ENCODE results near the gene RGS9.
"Not testable (repeated sequence)": the region's sequence is repeated elsewhere in the genome, so short reads cannot be mapped to it uniquely, and the experiment has no call there.

Gene RGS9

GRCh38 chr17:65156185-65156834 is 19.1 kb downstream of the RGS9 start:
- DNase-seq (ENCODE audit: low read depth in 3 of 3), result no peak

GRCh38 chr17:65156835-65157565 is 19.8 kb downstream of the RGS9 start:
- DNase-seq (ENCODE audit: low read depth in 3 of 3), result no peak

DNA sequence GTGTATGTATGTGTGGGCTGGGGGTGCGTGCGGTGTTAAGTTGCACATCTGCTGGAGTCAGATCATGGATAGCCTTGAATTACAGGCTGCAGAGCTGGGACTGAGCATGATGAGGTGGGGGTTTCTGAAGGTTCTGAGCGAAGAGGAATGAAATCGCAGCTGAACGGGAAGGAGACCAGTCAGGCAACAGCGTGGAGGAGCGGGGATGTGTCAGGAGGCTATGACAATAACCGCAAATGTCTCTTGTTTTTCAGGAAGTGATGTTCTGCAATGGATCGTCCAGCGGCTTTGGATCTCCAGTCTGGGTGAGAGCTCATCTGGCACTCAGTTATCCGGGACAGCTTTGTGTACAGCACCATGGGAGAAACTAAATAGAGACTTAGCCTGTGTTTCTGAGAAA is 20.9 kb downstream of the RGS9 start:
- no peak for DNase-seq (ENCODE audit: low read depth in 3 of 3)

GRCh38 chr17:65158622-65159021 is 21.5 kb downstream of the RGS9 start:
- DNase-seq (ENCODE audit: low read depth in 3 of 3), result no peak

DNA sequence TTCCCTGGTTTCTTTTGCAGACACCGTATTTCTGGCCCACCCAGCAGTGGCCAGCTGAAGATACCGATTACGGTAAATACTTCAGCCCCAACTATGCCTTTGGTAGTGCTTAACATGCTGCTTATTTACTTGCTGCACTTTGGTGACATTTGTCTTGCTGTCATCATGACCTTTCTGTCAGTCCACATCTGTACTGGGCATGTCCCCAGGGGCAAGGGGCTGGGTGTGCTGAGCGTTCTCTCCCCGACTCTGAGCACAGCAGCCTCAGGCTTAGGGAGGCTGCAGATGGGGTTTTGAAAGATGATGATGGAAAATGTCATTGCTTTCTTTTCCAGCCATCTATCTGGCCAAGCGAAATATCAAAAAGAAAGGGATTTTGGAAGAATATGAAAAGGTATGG is 23.3 kb downstream of the RGS9 start:
- no peak for DNase-seq (ENCODE audit: low read depth in 3 of 3)

GRCh38 chr17:65163990-65164495 is 26.9 kb downstream of the RGS9 start:
- DNase-seq (ENCODE audit: low read depth in 3 of 3), result peak; percentile 14 to 48 (median 40)

DNA sequence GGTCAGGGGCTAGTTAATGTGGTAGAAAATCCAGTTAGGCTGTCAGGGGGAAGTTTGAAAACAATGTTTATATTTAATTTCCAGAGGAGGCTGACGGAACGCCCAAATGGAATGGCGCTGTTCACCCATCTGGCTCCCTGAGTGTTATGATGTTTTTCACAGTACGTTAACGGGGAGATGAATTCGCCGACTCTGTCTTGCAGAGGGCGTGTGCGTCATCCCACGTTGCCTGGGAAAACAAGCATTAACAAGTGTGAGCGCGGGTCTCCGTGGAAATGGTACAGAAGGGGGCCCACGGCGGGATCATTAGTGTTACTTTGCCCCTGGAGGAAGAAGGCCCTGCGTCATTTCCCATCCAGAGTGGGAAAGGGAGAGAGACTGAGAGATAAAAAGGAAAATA is 29.6 kb downstream of the RGS9 start:
- DNase-seq (ENCODE audit: low read depth in 3 of 3), result no peak

- no peak for DNase-seq (ENCODE audit: low read depth in 3 of 3)
Observed at GRCh38 chr17:65167566-65167965, 30.4 kb downstream of the RGS9 start.

- no peak for DNase-seq (ENCODE audit: low read depth in 3 of 3)
Observed at GRCh38 chr17:65169691-65170090, 32.5 kb downstream of the RGS9 start.

- no peak for DNase-seq (ENCODE audit: low read depth in 3 of 3)
Observed at GRCh38 chr17:65170839-65171238, 33.7 kb downstream of the RGS9 start.

DNA sequence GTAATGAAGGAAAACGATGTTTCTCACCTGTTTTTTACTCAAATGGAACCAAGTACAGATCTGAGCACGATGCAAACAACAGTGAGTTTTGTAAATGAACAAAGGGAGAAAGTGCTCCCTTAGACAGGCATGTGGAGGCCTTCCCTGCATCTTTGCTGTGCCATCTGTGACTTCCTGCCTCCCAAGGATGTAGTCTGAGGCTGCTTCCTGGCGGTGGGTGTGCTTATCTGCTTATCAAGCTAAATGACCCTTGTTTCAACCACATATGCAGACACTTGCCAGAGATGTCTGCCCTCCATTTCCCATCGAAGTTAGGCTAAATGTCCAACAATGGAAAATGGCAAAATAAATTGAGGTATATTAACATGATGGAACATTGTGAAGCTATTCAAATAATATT is 34.6 kb downstream of the RGS9 start:
- DNase-seq (ENCODE audit: low read depth in 3 of 3), result no peak

DNA sequence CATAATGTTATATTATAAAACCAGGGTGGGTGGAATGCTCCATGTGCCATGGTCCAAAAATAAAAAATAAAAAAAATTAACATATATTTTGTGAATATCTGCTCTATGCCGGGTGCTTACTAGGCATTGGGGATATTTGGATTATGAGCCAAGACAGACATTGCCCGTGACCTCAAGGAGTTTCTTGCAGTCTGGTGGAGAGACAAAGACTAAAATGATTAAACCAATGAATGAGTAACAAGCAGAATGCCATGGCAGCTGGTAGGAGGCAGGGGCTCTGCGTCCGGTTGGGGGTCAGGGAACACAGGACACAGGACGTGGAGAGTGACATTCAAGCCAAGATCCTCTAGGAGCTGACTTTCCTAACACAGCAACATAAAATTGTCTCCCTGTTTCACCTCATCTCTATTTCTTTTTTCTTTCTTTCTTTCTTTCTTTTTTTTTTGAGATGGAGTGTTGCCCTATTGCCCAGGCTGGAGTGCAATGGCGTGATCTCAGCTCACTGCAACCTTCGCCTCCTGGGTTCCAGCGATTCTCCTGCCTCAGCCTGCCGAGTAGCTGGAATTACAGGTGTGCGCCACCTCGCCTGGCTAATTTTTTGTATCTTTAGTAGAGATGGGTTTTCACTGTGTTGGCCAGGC is 35.4 kb downstream of the RGS9 start:
- no peak for DNase-seq (ENCODE audit: low read depth in 3 of 3)

DNA sequence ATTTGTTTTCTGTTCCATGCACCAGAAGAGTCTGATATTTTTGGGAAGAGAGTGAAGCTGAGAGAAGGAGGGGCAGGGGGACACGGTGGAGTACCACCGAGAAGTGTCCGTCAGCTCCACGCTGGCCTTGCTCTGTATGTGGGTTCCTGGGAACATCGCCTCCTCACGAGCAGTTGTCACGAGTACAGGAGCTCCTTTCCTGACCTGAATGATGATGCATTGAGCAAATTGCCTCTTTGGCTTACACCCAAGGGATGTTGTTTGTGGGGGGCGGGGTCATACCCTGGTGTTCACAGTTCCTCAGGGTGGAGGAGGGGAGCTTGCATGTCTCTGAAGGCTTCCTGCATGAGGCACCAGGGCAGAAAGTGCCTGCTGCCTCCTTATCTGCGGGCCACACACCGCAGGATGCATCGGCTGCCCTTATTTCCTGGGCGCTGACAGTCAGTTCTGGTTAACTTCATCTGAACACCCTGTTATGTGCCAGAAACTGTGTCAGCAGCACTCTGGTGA is 36.2 kb downstream of the RGS9 start:
- DNase-seq (ENCODE audit: low read depth in 3 of 3), result peak; percentile 33 to 56 (median 49)

GRCh38 chr17:65173976-65174683 is 37.0 kb downstream of the RGS9 start:
- DNase-seq (ENCODE audit: low read depth in 3 of 3), result no peak

- no peak for DNase-seq (ENCODE audit: low read depth in 3 of 3)
Observed at GRCh38 chr17:65174974-65175373, 37.8 kb downstream of the RGS9 start.

DNA sequence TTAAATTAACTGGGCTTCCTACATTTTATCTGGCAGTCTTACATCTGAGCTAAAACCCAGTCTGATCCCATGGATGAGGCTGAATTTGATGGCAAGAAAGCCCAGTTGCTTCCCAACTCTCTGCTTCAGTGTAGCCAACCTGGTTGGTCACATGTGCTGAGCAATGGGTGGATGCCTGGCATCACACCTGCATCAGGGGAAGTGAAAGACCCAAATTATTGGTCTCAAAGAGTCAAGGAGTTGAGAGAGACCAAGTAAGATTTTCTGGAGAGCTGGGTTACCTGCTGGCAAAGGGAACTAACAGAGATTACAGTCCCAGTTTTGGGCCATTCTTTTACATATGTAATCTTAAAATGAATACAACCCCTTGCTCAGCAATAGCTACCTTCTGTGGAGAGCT is 38.8 kb downstream of the RGS9 start:
- no peak for DNase-seq (ENCODE audit: low read depth in 3 of 3)

DNA sequence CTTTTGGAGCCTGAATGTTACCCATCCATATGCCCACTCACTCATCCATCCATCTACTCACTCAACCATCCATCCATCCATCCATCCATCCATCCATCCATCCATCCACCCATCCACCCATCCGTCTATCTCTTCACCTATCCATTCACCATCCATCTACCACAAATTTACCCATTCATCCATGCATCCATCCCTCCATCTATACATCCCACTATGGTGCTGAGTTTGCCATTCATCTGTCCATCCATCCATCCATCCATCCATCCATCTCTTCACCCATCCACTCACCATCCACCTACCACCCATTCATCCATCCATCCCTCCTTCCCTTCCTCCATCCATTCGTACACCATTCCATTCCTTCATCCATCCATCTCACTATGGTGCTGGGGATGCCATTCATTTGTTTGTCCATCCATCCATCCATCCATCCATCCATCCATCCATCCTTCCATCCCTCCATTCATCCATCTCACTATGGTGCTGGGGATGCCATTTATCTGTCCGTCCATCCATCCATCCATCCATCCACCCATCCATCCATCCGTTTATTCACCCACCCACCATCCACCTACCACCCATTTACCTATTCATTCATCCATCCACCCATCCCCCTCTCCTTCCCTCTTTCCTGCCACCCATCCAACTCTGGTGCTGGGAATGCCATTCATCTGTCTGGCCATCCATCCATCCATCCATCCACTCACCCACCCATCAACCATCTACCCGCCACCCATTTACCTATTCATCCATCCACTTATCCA is 39.7 kb downstream of the RGS9 start:
- no peak for DNase-seq (ENCODE audit: low read depth in 3 of 3)

DNA sequence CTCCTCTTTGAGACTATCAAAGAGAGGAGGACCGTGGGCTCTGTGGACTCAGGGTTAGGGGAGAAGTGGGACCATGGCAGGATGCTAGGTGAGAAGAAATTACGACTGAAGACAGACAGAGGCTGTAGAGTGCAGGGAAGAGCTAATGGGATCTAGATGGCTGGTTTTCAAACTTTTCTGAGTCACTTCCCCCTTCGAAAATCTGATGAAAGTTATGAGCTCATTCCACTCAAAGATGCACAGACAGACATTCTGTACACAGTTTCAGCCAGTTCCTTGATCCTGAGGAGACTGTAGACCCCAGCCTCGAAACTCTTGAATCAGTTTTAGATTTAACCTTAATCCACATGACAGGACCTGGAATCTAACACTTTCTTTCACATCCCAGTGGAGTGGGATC is 40.7 kb downstream of the RGS9 start:
- no peak for DNase-seq (ENCODE audit: low read depth in 3 of 3)

DNA sequence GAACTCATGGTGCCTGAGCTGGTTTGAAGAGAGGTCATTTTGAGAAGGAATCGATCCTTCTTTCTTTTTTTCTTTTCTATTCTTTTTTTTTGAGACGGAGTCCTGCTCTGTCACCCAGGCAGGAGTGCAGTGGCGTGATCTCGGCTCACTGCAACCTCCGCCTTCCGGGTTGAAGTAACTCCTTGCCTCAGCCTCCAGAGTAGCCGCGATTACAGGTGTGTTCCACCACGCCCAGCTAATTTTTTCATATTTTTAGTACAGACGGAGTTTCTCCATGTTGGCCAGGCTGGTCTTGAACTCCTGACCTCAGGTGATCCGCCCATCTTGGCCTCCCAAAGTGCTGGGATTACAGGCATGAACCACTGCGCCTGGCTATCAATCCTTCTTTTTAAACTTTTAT is 43.1 kb downstream of the RGS9 start:
- DNase-seq (ENCODE audit: low read depth in 3 of 3), result not testable (repeated sequence)

- DNase-seq (ENCODE audit: low read depth in 3 of 3), result not testable (repeated sequence)
Observed at GRCh38 chr17:65180752-65181236, 43.6 kb downstream of the RGS9 start.

Measured in stimulated activated CD4-positive, alpha-beta T cell treated with anti-CD3 and anti-CD28 coated beads, TNF-alpha, amount 100 ng/mL, for 48 hours (primary cell).